HepG2 (cell line): ENCODE results near the gene CCT6A. TPM values are rescaled to one million over a fixed set of nuclear protein-coding genes. Genes with fewer than 3 reads are reported as not detected.

Experiments used
- ATF7 ChIP-seq, 2 experiments: fragments of 450-650 bp in 1 of 2; sonication (generic) in 1 of 2; formaldehyde crosslinking in 1 of 2; IDR thresholded peaks; 2 replicates each; pipeline versions ENCODE4 v1.4.0 to v1.6.1; 2016 to 2020; ENCODE audit warnings: antibody characterized with exemption in 1 of 2, mild to moderate bottlenecking in 1 of 2, missing genetic modification reagents in 1 of 2
- CEBPB ChIP-seq: IDR thresholded peaks from 2 replicates; pipeline ENCODE4 v1.6.1; 2011; ENCODE audit warnings: low read depth, low read length, improper control_type of control experiment, borderline replicate concordance
- FOXJ3 ChIP-seq: sonication (generic); formaldehyde crosslinking; IDR thresholded peaks from 2 replicates; pipeline ENCODE4 v1.4.0; 2020; ENCODE audit warnings: missing genetic modification reagents, mild to moderate bottlenecking, borderline replicate concordance
- HHEX ChIP-seq: IDR thresholded peaks from 2 replicates; pipeline ENCODE4 v1.6.1; 2016; ENCODE audit warnings: control low read depth
- HNRNPH1 ChIP-seq: fragments of 200-400 bp; formaldehyde crosslinking; optimal IDR thresholded peaks from 2 replicates; pipeline ENCODE3; 2017; ENCODE audit warnings: mild to moderate bottlenecking, low read depth, low read length
- ISL2 ChIP-seq: sonication (generic); formaldehyde crosslinking; IDR thresholded peaks from 2 replicates; pipeline ENCODE4 v1.5.0; 2020; ENCODE audit warnings: missing genetic modification reagents
- KDM2A ChIP-seq: sonication (generic); formaldehyde crosslinking; IDR thresholded peaks from 2 replicates; pipeline ENCODE4 v1.4.0; 2020; ENCODE audit warnings: low read depth, missing genetic modification reagents, borderline replicate concordance
- KLF12 ChIP-seq: sonication (generic); formaldehyde crosslinking; IDR thresholded peaks from 2 replicates; pipeline ENCODE4 v1.4.0; 2020; ENCODE audit warnings: missing genetic modification reagents, borderline replicate concordance
- NFYB ChIP-seq: sonication (generic); formaldehyde crosslinking; IDR thresholded peaks from 2 replicates; pipeline ENCODE4 v1.4.0; 2020; ENCODE audit warnings: missing genetic modification reagents
- POLR2A ChIP-seq, 2 experiments: IDR thresholded peaks; 2 replicates each; pipeline ENCODE4 v1.6.1; 2011; ENCODE audit warnings: low read depth in 2 of 2, low read length in 2 of 2, mild to moderate bottlenecking in 1 of 2, moderate library complexity in 1 of 2; ENCODE audit not compliant: insufficient read depth in 1 of 2
- POLR2G ChIP-seq: fragments of 200-400 bp; formaldehyde crosslinking; IDR thresholded peaks from 2 replicates; pipeline ENCODE4 v1.6.1; 2018; ENCODE audit warnings: mild to moderate bottlenecking, low read depth, low read length, moderate library complexity
- PREB ChIP-seq: sonication (generic); formaldehyde crosslinking; IDR thresholded peaks from 2 replicates; pipeline ENCODE4 v1.4.0; 2020; ENCODE audit warnings: missing genetic modification reagents
- SAFB2 ChIP-seq: sonication (generic); formaldehyde crosslinking; IDR thresholded peaks from 2 replicates; pipeline ENCODE4 v1.5.1; 2020; ENCODE audit warnings: missing genetic modification reagents, low read depth, mild to moderate bottlenecking, borderline replicate concordance
- SNAPC2 ChIP-seq: sonication (generic); formaldehyde crosslinking; IDR thresholded peaks from 2 replicates; pipeline ENCODE4 v1.8.1; 2022; ENCODE audit warnings: mild to moderate bottlenecking, missing genetic modification reagents
- TEAD3 ChIP-seq: optimal IDR thresholded peaks from 2 replicates; pipeline ENCODE3; 2016; ENCODE audit warnings: borderline replicate concordance
- ZBTB43 ChIP-seq: sonication (generic); formaldehyde crosslinking; conservative IDR thresholded peaks from 2 replicates; pipeline ENCODE4 v1.4.0; 2020; ENCODE audit warnings: missing genetic modification reagents
- ZFP91 ChIP-seq: sonication (generic); formaldehyde crosslinking; IDR thresholded peaks from 2 replicates; pipeline ENCODE4 v1.9.0; 2022; ENCODE audit warnings: missing genetic modification reagents, mild to moderate bottlenecking, borderline replicate concordance
- ZIK1 ChIP-seq: sonication (generic); formaldehyde crosslinking; IDR thresholded peaks from 2 replicates; pipeline ENCODE4 v1.5.0; 2020; ENCODE audit warnings: mild to moderate bottlenecking, low read depth, missing genetic modification reagents, borderline replicate concordance
- ZNF160 ChIP-seq: sonication (generic); formaldehyde crosslinking; IDR thresholded peaks from 2 replicates; pipeline ENCODE4 v1.8.0; 2022; ENCODE audit warnings: mild to moderate bottlenecking, inconsistent platforms, missing genetic modification reagents
- ZNF354B ChIP-seq: sonication (generic); formaldehyde crosslinking; IDR thresholded peaks from 2 replicates; pipeline ENCODE4 v1.8.0; 2022; ENCODE audit warnings: mild to moderate bottlenecking, missing genetic modification reagents
- ZNF430 ChIP-seq: sonication (generic); formaldehyde crosslinking; IDR thresholded peaks from 2 replicates; pipeline ENCODE4 v1.9.0; 2021; ENCODE audit warnings: mild to moderate bottlenecking, missing genetic modification reagents
- ZNF570 ChIP-seq: sonication (generic); formaldehyde crosslinking; IDR thresholded peaks from 2 replicates; pipeline ENCODE4 v1.4.0; 2020; ENCODE audit warnings: mild to moderate bottlenecking, missing genetic modification reagents, borderline replicate concordance
- ZNF709 ChIP-seq: sonication (generic); formaldehyde crosslinking; IDR thresholded peaks from 2 replicates; pipeline ENCODE4 v1.5.0; 2020; ENCODE audit warnings: mild to moderate bottlenecking, missing genetic modification reagents
- polyA plus RNA-seq, 8 experiments: library from polyadenylated mRNA; depleted of rRNA in 3 of 8; stranded (reverse) in 7 of 8; unstranded in 1 of 8; fragments of >200 nt; fragmentation: Illumina TruSeq in 4 of 8; extraction: Trizol in 4 of 8; gene quantifications; 2 replicates each; pipeline versions ENCODE4 v1.2.1 to v1.2.3, GENCODE V29; 2011 to 2016; ENCODE audit warnings: low read depth in 4 of 8, missing spikeins in 1 of 8, mixed read lengths in 1 of 8; ENCODE audit not compliant: insufficient read depth in 1 of 8
- total RNA-seq, 5 experiments: library from RNA; depleted of rRNA; stranded (reverse); fragments of >200 nt; fragmentation: Illumina TruSeq; extraction: Trizol; gene quantifications; 2 replicates each; pipeline ENCODE4 v1.2.3, GENCODE V29; 2016; ENCODE audit warnings: low read depth in 1 of 5
- TF ChIP-seq, protein P1 (sequence below): sonication (generic); formaldehyde crosslinking; IDR thresholded peaks from 2 replicates; pipeline ENCODE4 v1.5.0; 2020; ENCODE audit warnings: missing genetic modification reagents
- TF ChIP-seq, protein P2 (sequence below): sonication (generic); formaldehyde crosslinking; IDR thresholded peaks from 2 replicates; pipeline ENCODE4 v1.4.0; 2020; ENCODE audit warnings: missing genetic modification reagents; ENCODE audit errors: not compliant biosample characterization

Gene CCT6A
- total and polyA plus RNA-seq, 2 of the 13 experiments (the other 11 are each of a cell fraction or from before 2014, with no cell fraction given), result 219 to 292 TPM

GRCh38 chr7:56028942-56029630, 22.5 kb upstream of the CCT6A start (continued):
- TF ChIP-seq ZIK1 (CRISPR knock-in tag) (no peak), PREB (CRISPR knock-in tag) (no peak), ZFP91 (no peak), KLF12 (CRISPR knock-in tag) (no peak), POLR2G (no peak), KDM2A (CRISPR knock-in tag) (no peak), NFYB (CRISPR knock-in tag) (no peak), ZNF430 (CRISPR knock-in tag) (no peak), ZNF354B (CRISPR knock-in tag) (no peak), FOXJ3 (CRISPR knock-in tag) (no peak), HNRNPH1 (no peak), ATF7 (IDR thresholded peaks at IDR 0.05) (no peak), ATF7 (CRISPR knock-in tag; IDR thresholded peaks at IDR 0.05) (no peak), ZNF709 (CRISPR knock-in tag) (no peak), POLR2A (IDR thresholded peaks at IDR 0.05; ENCODE audit: insufficient read depth in 1 of 2, low read depth in 2 of 2, low read length in 2 of 2) (peak in 1 of 2 experiments; percentile 26; a peak in 1 of 4 replicates), ZNF570 (CRISPR knock-in tag) (no peak), ZNF160 (CRISPR knock-in tag) (no peak), SAFB2 (CRISPR knock-in tag) (no peak), CEBPB (no peak), SNAPC2 (CRISPR knock-in tag) (no peak; the same call in 1 of the 2 replicates), HHEX (CRISPR knock-in tag) (no peak), ISL2 (CRISPR knock-in tag) (peak; percentile 33), TEAD3 (peak; percentile 93), ZBTB43 (peak; percentile 17; the same call in 1 of the 2 replicates)
- TF ChIP-seq, protein P1, sequence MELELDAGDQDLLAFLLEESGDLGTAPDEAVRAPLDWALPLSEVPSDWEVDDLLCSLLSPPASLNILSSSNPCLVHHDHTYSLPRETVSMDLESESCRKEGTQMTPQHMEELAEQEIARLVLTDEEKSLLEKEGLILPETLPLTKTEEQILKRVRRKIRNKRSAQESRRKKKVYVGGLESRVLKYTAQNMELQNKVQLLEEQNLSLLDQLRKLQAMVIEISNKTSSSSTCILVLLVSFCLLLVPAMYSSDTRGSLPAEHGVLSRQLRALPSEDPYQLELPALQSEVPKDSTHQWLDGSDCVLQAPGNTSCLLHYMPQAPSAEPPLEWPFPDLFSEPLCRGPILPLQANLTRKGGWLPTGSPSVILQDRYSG, result no peak
- TF ChIP-seq, protein P2, sequence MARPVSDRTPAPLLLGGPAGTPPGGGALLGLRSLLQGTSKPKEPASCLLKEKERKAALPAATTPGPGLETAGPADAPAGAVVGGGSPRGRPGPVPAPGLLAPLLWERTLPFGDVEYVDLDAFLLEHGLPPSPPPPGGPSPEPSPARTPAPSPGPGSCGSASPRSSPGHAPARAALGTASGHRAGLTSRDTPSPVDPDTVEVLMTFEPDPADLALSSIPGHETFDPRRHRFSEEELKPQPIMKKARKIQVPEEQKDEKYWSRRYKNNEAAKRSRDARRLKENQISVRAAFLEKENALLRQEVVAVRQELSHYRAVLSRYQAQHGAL (CRISPR knock-in tag), result no peak
